Mucosa of descending colon (tissue), 3 donors: ENCODE measurements around the gene GRIN2A. TPM values are rescaled to one million over a fixed set of nuclear protein-coding genes. Genes with fewer than 3 reads are reported as not detected.

ENCODE experiments used
- ATAC-seq: fragments of 200-7000 bp; cut with Tn5 transposase; one replicate; pipeline ENCODE4 v1.9.1; 2020; ENCODE audit warnings: mild to moderate bottlenecking, moderate library complexity
- DNase-seq, 3 donors: peaks; one replicate each; pipeline ENCODE4 v3.0.0-alpha.2; 2020
- H3K36me3 ChIP-seq: fragments of 200-600 bp; one replicate; pipeline ENCODE4 v1.8.0; 2021; ENCODE audit warnings: low read depth, mild to moderate bottlenecking
- H3K4me1 ChIP-seq: fragments of 200-600 bp; one replicate; pipeline ENCODE4 v1.8.0; 2021; ENCODE audit warnings: low read depth, mild to moderate bottlenecking
- H3K4me3 ChIP-seq: fragments of 200-600 bp; one replicate; pipeline ENCODE4 v1.8.0; 2021; ENCODE audit warnings: mild to moderate bottlenecking
- H3K9me3 ChIP-seq: fragments of 200-600 bp; one replicate; pipeline ENCODE4 v1.8.0; 2021; ENCODE audit warnings: mild to moderate bottlenecking
- intact Hi-C, 2 donors: fragments of 100-400 bp; cut with DNase I in 1 of 2; cut with micrococcal nuclease in 1 of 2; formaldehyde crosslinking; loops; one replicate each; pipeline versions ENCODE4 v1.11.0 to v1.11.1; 2022; cut with DNase I, micrococcal nuclease
- total RNA-seq, 3 donors: library from RNA; stranded (reverse); fragmentation: NEBNext Ultra II Directional in 2 of 3; extraction: Animal tissue kit (Norgen Biotek cat#: 25700) in 2 of 3; gene quantifications; one replicate each; pipeline versions ENCODE4 v1.2.1 to v1.2.4, GENCODE V29; 2021 to 2023
- TF ChIP-seq, protein P1 (sequence below): fragments of 200-600 bp; IDR thresholded peaks from one replicate; pipeline ENCODE4 v1.8.0; 2022; ENCODE audit warnings: antibody characterized with exemption, mild to moderate bottlenecking
- donor health status: DM: no; HTN: no; CAD: no; lungs with moderate emphysema.
- donor health status: DM: no; HTN: no; CAD: no.
- donor health status: DM: no; HTN: yes; CAD: no.

The GRIN2A gene
- total RNA-seq, 3 donors from 2014 or later: 0.39 to 0.57 (median 0.49) TPM

- DNase-seq: no peak
- H3K36me3 ChIP-seq: no peaks in the 10 kb centered on the region
- no peaks in the 10 kb centered on the region for H3K9me3 ChIP-seq
- H3K4me3 ChIP-seq: no peak overlapping the region
- TF ChIP-seq, protein P1, sequence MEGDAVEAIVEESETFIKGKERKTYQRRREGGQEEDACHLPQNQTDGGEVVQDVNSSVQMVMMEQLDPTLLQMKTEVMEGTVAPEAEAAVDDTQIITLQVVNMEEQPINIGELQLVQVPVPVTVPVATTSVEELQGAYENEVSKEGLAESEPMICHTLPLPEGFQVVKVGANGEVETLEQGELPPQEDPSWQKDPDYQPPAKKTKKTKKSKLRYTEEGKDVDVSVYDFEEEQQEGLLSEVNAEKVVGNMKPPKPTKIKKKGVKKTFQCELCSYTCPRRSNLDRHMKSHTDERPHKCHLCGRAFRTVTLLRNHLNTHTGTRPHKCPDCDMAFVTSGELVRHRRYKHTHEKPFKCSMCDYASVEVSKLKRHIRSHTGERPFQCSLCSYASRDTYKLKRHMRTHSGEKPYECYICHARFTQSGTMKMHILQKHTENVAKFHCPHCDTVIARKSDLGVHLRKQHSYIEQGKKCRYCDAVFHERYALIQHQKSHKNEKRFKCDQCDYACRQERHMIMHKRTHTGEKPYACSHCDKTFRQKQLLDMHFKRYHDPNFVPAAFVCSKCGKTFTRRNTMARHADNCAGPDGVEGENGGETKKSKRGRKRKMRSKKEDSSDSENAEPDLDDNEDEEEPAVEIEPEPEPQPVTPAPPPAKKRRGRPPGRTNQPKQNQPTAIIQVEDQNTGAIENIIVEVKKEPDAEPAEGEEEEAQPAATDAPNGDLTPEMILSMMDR: no peak
- H3K4me1 ChIP-seq: no peaks in the 10 kb centered on the region
- intact Hi-C loops: no loop called here
- ATAC-seq: no peak
Measured at GRCh38 chr16:10031955-10032354, 150.3 kb downstream of the GRIN2A start.

GRCh38 chr16:10031473-10031872, 150.8 kb downstream of the GRIN2A start:
- H3K4me1 ChIP-seq: no peaks in the 10 kb centered on the region
- TF ChIP-seq, protein P1: no peak
- DNase-seq (no peak), ATAC-seq (no peak)
- H3K36me3 ChIP-seq: no peaks in the 10 kb centered on the region
- intact Hi-C loops: no loop called here
- H3K9me3 ChIP-seq: no peaks in the 10 kb centered on the region
- no peak overlapping the region for H3K4me3 ChIP-seq

- ATAC-seq: no peak
- Histone ChIP-seq H3K4me3 (no peak overlapping the region), H3K9me3 (no peaks in the 10 kb centered on the region), H3K4me1 (no peaks in the 10 kb centered on the region), H3K36me3 (no peaks in the 10 kb centered on the region)
- TF ChIP-seq, protein P1: no peak
- no peak for DNase-seq
- intact Hi-C loops: no loop called here
Measured at GRCh38 chr16:10028644-10029043, 153.6 kb downstream of the GRIN2A start.

DNA sequence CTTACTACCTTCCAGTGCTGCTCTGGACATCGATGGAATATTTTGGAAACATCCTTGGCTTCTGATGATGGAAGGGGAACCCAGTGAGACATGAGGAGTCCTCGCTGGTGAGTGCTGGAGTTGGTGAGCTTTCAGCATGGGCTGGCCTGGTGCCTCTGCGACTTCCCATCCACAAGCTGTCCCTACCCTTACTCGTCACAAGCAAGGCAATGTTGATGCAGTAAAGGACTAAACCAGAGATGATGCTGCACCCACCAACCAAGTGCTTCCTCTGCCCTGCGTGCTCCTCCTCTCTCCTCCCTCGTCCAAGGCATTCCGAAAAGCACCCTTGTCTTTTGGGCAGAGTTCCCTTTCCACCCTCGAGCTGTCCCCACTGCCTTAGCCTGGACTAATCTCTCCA, 154.7 kb downstream of the GRIN2A start:
- H3K36me3 ChIP-seq: no peaks in the 10 kb centered on the region
- TF ChIP-seq, protein P1: no peak
- ATAC-seq (no peak), DNase-seq (no peak)
- no peaks in the 10 kb centered on the region for H3K4me1 ChIP-seq
- no peaks in the 10 kb centered on the region for H3K9me3 ChIP-seq
- intact Hi-C loops: no loop called here
- H3K4me3 ChIP-seq: no peak overlapping the region

DNA sequence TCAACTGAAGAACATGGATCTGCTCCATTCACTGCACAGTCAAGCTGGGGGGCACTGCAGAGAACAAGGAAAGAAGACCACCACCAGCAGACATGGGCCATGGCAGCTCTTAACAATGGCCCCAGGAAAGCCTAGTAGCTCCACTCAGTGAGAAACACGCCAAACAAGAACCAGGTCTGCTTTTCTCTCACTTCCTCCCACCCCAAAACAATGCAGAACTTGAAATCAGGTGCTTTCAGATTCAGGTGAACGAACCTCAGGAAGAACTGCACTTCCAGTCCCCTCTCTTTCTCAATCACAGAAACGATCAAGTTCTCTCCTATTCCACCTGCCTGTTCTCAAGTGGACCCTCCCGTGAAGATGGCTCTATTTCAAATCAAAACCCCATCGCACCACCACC, 155.6 kb downstream of the GRIN2A start:
- no peak overlapping the region for H3K4me3 ChIP-seq
- ATAC-seq (no peak), DNase-seq (no peak)
- TF ChIP-seq, protein P1: no peak
- H3K9me3 ChIP-seq: no peaks in the 10 kb centered on the region
- no peaks in the 10 kb centered on the region for H3K36me3 ChIP-seq
- intact Hi-C loops: no loop called here
- H3K4me1 ChIP-seq: no peaks in the 10 kb centered on the region

DNA sequence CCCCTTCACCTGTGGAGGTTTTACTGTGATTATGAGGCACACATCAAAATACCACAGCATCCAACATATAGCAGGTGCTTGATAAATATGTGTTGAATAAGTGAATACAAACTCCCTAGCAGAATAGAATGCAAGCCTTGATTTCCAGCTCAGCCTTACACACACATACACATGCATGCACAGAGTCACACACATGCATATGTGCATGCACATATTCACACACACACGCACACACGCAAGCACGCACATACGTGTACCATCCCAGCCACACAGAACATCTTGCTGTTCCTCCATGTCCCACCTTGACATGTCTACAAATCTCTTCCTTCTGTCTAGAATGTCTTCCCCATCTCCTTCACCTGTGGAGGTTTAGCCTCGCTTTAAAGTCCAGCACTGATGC, 160.1 kb downstream of the GRIN2A start:
- no peaks in the 10 kb centered on the region for H3K9me3 ChIP-seq
- TF ChIP-seq, protein P1: no peak
- no peaks in the 10 kb centered on the region for H3K36me3 ChIP-seq
- DNase-seq (no peak), ATAC-seq (no peak)
- H3K4me1 ChIP-seq: no peaks in the 10 kb centered on the region
- intact Hi-C loops: no loop called here
- H3K4me3 ChIP-seq: no peak overlapping the region
